Activated T-cell treated with anti-CD3 and anti-CD28 coated beads, Interleukin-2, amount 50 U/mL, for 48 hours (primary cell): Measurements from ENCODE around the gene MCM9.
A peak's percentile ranks its signal among the peaks of the same experiment; 100 is the strongest.

Experiments used
- DNase-seq, 2 experiments: peaks; one replicate each; pipeline ENCODE4 v3.0.0-alpha.2; 2020

Gene MCM9

DNA sequence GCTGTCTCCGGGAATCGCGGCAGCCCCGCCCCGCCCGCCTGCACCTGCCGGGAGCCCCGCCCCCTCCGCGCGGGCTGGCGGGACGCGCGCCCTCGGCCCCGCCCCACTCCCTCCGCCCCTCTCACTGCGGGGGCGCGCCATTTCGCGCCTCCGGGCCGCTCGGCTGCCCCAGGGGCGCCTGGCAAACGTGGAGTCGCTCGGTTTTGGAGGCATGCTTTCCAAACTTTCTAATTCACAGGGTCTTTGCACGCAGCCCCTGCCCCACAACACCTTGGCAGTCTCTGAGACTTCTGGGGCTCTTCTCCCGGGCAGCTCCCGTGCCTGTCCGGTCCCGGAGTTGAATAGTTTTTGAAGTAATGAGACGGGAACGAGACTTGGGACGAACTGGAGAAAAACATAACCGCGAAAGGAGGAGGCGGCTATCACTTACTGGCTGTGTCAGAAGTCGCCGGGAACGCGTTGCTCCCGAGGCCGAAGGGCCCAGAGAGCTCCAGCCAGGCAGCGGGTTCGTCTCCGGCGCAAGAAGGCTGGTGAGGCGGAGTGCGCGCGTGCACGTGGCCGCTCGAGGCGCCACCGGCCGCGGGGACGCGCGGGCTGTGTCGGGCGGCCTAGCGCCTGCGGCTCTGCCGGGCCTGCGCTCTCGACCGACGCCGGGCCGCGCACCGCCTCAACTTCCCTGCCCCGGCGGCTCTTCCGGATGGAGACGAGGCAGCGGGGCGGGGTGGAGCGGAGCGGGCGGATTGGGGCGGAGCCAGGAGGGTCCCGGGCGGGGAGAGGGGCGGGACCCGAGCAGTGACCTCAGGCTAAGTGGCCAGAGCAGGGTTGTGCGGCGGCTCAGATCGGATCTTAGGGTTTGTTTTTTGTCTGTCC, at the start of gene MCM9:
MCM9 (minus strand) TSS at position 699 of the 870 bp plus-strand sequence. CDS start 3,436 bp downstream, outside the sequence.
- DNase-seq: peak; percentile 91 to 95

DNA sequence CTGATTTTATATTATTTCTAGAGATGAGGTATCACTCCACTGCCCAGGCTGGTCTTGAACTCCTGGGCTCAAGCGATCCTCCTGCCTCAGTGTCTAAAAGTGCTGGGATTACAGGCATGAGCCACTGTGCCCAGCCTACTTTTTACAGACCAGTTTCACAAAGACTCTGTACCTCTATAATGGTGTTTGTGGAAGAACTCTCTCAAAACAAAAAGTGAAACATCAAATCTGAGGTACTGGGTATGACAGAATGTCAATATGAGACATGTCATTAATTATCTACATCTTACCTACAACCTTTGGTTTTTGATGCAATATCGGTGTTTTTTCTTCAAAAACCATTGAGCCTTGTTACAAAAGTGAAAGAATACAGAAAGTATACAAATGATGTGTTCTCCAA, 49.4 kb upstream of the MCM9 start:
- DNase-seq: no peak

DNA sequence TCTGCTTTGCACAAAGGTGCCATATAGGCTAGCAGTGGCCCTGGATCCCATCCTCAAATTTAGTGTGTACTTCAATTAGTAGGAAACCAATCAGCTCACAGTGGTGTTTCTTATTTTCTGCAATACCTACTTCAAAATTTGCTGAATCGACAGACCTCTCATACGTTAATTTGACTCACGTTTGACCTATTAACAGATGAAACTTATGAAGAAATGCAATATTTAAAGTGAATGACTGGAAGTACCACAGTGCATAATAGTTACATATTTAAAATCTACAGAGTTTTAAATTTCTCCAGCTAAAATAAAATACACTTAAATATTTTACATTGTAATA, 47.6 kb upstream of the MCM9 start:
- DNase-seq: no peak

DNA sequence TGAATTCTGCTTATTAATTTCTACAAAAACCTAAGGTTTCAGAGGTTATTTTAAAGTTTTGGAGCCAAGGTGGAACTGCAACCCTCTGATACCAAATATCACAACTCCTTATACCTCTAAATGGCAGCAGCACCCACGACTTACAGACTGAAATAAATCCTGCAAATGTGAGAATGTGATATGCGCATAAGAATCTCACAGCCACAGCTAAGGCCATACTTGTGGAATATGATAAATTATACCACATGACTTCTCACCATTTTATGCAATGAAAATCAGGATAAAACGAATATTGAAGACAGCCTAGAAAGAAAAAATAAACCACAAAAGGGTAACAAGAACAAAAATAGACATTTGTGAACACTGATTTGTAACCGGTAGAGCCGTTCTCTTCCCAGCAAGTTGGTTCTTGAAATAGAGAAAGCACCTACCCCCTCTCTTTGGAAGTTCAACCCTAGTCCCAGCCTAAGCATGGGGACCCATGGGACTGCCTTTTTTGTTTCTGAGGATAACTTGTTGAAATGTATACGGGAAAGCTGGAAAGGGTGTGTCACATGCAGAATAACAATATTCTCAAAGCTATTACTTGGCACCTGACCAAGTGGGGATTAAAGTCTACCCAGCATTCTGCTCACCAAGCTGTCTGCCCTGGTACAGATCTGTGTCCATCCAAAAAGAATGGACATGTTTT, 47.1 kb upstream of the MCM9 start:
- no peak for DNase-seq

DNA sequence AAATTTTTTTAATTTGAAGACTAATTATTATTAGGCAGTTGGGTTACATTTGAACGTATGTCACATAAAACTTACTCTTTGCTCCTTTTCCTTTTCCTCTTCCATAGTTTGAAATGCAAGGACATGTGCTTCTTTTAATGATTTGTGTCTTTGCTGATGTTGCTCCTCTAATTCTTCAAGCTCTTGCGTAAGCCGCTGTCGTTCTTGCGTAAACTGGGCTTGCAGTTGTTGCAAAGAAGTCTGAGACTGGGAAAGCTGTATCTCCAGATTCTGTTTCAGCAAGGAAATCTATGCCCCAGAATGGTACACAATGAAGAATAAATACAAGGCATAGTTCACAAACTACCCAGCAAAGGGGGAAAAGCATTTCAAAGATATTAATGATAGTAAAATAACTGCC, 45.1 kb upstream of the MCM9 start:
- DNase-seq: no peak

DNA sequence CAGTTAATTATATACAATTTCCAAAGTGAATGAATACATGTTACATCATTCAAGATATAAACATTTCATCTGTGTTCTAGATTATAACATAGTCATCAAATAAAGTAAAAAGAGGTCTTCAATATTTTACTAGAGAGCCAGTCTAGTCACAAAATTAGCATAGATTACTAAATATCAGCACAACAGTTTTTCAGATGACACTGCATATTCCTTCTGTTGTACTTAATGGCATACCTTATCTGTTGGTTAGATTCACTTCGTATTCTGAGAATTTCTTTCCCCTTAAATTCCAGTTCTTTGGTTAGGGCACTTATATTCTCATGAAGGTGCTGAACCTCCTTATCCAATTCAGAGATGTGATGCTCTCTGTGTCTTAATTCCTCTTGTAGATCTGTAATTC, 39.8 kb upstream of the MCM9 start:
- DNase-seq: no peak

DNA sequence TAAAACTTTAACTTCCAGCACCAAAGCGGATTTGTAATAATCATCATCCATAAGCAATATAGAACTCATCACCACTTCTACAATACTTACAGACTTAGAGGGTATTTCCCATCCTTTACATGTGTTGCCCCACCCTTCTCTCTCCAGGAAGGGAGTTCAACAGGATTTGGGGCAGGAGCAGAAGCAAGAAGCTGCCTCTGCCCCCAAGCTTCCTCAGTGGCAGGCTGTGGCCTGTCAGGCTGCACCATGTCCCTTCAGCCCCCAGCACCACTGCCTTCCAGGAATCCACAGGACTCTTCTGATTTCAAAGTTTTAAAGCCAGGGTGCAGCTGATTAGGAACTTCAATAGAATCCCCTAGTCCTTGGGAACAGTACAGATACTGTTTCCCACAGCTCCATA, 36.7 kb upstream of the MCM9 start:
- no peak for DNase-seq

DNA sequence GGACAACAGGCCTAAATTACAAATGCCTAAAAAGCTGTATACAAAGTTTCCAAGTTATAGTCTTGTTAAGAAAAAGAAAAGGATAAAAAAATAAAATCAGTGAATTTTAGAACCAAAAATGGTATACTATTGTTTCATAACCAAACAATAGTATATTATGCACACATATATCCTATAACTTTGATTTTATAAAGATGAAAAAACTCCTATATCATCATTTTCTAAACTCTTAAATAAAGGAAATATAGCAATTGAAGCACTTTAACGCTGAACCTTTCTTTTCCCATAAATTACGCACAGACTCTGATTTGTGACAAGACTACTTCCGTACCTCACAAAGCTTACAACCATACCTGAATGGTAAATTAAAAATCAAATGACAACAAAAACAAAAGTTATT, 35.9 kb upstream of the MCM9 start:
- DNase-seq: no peak

DNA sequence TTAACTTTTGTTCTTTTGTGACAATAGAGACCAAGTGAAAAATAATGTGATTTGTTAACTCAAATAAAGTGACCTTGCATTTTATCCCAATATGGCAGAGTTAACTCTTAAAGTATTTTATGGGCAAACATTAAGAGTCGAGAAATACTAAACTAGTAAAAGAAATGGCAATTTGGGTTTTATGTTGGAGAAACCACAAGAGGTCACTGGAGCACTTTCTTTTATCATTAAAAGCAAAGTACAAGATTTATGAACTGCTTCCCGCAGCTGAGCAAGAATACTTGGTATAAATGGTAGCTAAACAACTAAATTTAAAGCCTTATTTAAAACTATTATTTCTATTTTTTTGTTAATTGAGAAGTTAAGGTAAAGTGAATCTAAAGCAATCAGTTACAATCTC, 33.5 kb upstream of the MCM9 start:
- DNase-seq: no peak

DNA sequence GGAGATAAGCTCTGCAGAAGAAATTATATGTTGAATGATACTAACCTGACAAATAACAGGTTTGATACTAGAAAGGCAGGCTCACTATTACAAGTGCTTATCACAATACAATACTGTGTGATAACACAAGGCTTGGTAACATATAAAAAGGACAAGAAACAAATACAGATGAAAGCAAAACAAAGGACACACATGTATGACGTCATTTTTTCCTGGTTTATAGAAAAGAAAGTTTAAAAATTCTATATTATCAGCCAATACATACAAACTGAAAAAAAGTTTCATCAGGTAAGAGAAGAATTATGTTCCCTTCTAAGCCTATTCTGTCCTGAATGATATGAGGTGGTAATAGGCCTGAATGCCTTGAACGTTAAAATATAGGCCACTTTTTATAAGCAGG, 32.3 kb upstream of the MCM9 start:
- DNase-seq: no peak

DNA sequence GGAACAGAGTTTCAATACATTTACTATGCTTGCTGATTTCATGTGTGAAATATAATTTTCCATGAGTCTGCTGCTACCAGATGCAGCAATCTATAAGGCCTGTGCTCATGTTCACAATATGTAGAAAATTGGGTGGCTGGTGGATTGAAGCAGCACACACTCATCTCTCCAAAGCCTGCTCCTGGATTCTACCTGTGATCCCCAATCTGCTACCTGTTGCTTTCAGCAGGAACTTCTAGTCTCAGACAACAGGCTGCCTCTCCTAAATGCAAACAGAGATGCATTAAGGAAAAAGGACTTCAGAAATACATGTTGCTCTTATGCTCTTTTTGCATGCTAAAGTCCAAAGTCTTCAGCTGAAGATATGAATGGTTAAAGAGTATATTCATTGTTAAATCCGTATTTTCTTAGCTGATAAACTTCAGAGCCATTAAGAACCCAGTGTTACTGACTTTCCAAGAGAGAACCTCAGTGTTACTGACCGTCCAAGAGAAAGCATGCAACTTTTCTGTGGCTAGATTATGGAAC, 30.9 kb upstream of the MCM9 start:
- DNase-seq: no peak

DNA sequence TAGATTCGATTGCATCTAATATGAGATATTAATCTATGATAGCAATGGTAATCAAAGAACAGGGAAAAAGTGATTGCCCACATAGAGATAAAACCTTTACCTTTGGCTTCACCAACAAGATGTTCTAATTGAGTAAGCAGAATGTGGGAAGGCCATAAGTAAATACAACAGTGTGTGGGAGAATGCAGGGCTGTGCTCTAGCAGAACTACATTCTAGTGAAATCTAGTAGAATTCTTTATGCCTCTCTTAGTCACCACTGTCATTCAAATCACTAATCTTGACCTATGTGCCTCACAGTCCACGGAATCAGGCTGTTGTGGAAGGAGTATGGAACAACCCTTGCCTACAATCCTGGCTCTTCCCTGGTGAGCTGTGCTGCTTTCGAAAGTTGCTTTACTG, 30.4 kb upstream of the MCM9 start:
- no peak for DNase-seq

DNA sequence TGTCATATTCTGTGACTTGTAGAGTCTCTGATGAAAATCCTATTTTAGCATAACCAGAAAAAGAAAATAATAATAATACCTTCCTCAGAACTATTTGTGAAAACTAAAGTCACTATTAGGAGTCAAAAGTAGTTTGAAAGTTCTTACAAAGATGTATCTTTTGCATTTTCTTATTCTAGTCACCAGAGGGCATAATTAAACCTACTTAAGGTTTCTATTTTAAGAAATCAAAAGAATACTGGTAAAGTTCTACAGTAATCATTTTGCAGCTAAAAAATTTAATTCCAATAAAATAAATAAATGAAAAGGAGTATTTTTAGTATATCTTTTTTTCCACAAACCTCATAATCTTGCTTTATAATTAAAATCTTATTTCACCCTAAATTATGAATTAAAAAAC, 28.0 kb upstream of the MCM9 start:
- DNase-seq: no peak

DNA sequence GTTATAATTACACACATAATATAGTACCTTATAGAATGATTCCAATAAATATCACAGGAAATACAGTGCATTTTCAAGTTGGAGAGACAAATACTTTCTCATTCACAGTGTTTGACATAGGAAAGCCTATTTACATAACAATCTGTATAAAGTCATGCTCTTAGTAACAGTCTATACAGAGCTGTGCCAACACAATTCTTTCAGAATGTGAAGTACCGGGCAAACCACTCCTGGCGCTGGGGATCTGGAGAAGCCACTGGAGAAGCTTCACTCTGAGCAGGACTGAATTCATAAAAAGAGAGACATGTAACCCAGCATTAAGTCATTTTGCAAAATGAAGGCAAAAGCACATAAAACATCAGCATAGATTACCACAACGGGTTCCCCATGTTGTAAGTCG, 24.9 kb upstream of the MCM9 start:
- no peak for DNase-seq

DNA sequence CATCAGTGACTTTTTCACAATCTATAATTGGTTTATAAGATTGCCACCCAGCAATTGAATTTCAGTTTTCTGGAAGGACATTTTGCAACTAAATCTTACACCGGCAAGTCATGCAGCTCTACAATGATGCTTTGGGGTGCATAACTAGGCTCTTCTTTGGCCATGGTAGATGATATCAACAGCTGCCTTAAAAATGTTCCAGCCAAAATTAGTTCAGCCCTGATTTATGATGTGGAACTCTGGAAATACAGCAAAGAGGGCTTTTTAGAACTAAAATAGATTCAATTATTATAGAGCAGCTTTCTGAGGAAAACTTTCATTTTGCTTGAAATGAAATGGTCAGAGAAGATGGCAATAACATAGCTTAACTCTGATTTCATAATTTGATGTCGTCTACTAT, 18.4 kb upstream of the MCM9 start:
- no peak for DNase-seq

DNA sequence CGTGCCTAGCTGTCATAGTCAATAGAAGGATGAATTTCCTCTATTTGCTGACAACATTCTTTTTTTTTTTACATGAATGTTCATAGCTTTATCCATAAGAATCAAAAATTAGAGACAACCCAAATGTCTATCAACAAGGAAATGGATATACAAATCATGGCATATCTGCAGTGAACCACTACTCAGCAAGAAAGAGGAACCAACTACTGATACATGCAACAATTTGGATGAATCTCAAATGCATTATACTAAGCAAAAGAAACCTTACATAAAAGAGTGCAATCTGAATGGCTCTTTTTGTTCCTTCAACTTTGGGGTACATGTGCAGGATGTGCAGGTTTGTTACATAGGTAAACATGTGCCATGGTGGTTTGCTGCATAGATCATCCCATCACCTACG, 17.7 kb upstream of the MCM9 start:
- no peak for DNase-seq

DNA sequence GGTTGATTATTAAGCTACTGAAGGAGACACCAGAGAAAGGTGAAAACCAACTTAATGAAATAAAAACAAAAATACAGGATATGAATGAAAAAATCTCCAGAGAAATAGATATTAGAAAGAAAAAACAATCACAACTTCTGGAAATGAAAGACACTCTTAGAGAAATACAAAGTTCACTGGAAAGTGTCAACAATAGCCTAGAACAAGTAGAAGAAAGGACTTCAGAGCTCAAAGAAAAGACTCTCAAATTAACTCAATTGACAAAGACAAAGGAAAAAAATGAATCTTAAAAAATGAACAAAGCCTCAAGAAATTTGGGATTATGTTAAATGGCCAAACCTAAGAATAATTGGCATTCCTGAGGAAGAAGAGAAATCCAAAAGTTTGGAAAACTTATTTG, 10.3 kb upstream of the MCM9 start:
- DNase-seq: no peak

DNA sequence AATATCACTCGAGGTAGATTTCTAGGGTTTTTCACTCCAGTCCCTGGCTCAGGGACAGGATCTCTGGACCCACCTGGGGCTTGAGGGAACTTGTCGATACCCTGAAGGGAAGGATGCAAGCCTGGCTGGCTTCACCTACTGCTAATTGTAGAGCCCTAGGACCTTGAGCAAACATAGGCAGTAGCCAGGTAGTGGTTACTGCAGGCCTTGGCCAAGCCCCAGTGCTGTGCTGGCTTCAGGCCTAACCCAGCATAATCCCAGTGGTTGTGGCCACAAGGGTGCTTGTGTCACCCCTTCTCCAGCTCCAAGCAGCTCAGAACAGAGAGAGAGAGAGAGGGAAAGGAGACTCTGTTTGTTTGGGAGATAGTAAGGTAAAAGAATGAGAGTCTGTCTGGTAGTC, 5.8 kb upstream of the MCM9 start:
- no peak for DNase-seq

DNA sequence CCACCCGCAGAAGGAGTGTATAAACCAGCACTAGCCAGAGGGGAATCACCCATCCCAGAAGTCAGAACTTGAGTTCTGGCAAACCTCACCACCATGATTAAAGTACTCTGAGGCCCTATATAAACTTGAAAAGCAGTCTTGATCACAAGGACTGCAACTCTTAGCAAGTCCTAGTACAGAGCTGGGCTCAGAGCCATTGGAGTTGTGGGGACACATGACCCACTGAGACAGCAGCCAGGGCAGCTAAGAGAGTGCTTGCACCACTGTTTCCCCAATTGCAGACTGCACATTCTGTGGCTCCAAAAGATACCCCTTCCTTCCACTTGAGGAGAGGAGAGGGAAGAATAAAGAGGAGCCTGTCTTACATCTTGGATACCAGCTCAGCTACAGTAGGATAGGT, 4.7 kb upstream of the MCM9 start:
- DNase-seq: no peak

DNA sequence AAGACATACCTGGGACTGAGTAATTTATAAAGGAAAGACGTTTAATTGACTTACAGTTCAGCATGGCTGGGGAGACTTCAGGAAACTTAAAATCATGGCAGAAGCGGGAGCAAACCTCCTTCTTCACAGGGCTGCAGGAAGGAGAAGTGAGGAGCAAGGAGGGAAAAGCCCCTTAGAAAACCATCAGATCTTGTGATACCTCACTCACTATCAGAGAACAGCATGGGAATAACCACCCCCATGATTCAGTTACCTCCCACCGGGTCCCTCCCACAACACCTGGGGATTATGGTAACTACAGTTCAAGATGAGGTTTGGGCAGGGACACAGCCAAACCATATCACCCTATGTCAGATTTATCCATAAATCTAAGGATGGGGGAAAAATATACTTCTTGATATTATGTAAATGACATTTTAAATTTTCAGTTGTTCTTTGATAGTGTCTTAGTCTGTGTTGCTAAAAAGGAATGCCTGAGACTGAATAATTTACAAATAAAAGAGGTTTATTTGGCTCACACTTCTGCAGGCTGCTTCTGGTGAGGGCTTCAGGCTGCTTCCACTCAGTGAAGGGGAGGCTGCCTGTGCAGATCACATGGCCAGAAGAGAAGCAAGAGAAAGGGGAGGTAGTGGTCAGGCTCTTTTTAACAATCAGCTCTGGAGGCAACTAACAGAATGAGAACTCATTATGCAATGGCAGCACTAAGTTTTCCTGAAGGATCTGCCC, 1.2 kb upstream of the MCM9 start:
- DNase-seq: no peak

DNA sequence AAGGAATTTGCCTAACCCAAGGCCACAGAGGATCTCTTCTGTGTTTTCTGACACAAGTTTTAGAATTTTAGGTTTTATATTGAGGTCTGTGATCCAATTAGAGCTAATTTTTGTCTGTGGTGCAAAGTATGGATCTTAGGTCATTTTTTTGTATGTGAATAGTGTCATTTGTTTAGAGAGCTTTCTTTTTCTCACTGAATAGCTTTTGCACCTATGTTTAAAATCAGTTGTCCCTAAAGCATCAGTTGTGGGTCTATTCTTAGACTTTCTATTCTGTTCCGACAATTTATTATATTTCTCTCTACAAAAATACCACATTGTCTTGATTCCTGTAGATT, 341 bp upstream of the MCM9 start:
- DNase-seq: no peak

DNA sequence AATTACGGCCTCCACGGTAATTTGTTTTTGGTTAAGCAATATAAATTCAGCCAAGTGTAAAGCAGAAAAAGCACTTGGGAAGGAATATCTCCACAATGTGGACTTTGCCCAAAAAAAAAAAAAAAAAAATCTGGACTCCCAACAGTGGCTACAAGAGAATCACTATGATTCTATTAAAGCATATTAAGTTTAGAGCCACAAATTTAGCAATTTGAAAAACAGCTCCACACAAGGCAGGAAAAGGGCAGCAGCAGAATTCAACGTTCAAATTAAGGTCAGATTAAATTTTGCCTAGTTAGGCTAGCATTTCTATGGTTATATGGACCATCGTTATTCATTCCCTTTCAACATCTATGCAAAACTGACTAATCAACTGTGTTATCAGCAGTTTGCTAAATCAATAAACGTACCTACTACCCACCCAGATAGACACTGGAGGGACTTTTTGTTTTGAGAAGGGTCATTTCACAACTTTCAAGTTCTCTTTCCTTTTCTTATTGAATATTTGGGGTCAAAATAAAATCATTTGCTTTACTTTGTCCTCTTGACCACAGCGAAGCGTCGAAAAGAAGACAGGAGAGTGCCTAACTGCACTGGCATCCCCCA, 1.0 kb downstream of the MCM9 start:
- no peak for DNase-seq

DNA sequence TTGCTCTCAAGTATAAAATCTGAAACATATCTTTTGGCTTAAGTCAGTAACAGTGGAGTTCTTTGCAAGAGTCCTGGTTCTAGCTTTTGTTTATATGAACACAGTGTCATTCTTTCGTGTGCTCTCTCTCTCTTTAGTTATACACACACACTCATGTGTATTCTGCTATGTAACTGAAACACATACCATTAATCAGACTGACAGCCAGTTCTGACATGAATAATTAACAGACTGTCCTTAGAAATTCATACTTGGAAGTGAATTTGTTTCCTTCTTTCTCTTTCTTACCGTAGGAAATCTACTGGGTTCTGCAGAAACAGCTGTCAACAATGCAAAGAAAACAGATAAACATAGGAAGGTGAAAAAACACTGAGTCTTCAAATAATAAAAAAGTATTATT, 2.5 kb downstream of the MCM9 start:
- DNase-seq: no peak

DNA sequence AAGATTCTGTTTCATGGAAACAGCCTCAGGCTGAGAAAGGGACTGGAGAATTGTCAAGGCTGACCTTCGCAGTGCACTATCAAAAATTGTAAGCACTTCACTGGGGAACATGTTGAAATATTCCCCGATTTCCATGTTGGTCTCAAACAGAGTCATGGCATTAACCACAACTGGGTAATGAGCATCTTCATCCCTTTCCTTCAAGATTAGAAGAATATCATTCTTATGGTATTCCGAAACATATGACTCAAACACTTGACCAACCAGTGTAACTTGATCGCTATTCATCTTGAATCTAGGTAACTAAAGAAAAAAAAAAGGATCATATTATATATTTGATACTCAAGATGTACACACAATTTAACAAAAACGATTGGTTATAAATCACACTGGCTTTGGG, 3.5 kb downstream of the MCM9 start:
- no peak for DNase-seq
